Prostate gland (tissue), 2 donors: ENCODE measurements around the gene MEG3. TPM values are rescaled to one million over a fixed set of nuclear protein-coding genes. Genes with fewer than 3 reads are reported as not detected.

Experiments used
- DNase-seq: peaks from one replicate; pipeline ENCODE4 v3.0.0-alpha.2; 2019; ENCODE audit warnings: low spot score
- H3K27ac ChIP-seq, 2 donors: fragments of 200-600 bp; sonication (generic); 2 replicates each; pipeline ENCODE4 v1.5.1; 2017 to 2019
- H3K27me3 ChIP-seq: fragments of 200-600 bp; sonication (generic); replicated peaks from 2 replicates; pipeline ENCODE4 v1.5.1; 2019; ENCODE audit not compliant: insufficient read depth
- H3K36me3 ChIP-seq, 2 donors: fragments of 200-600 bp; sonication (generic); 1 replicate in 1 of 2; 2 replicates in 1 of 2; pipeline versions ENCODE4 v1.5.1 to v1.8.1; 2017 to 2019
- H3K4me1 ChIP-seq: fragments of 200-600 bp; sonication (generic); replicated peaks from 2 replicates; pipeline ENCODE4 v1.5.1; 2019
- H3K4me3 ChIP-seq, 2 donors: fragments of 200-600 bp; sonication (generic); 2 replicates each; pipeline ENCODE4 v1.5.1; 2017 to 2019
- H3K9me3 ChIP-seq: fragments of 200-600 bp; sonication (generic); 2 replicates; pipeline ENCODE4 v1.5.1; 2017
- POLR2A ChIP-seq: fragments of 450-650 bp; IDR thresholded peaks from one replicate; pipeline ENCODE4 v1.6.1; 2016; ENCODE audit warnings: antibody characterized with exemption, mild to moderate bottlenecking
- POLR2AphosphoS5 ChIP-seq: sonication (generic); formaldehyde crosslinking; IDR thresholded peaks from one replicate; pipeline ENCODE4 v1.6.1; 2017; ENCODE audit warnings: antibody characterized with exemption
- WGBS: methylation state at CpG from one replicate; pipeline ENCODE4 v1.1.5; 2018; 5-methylcytosine and 5-hydroxymethylcytosine counted together
- intact Hi-C: fragments of 100-400 bp; cut with DNase I; formaldehyde crosslinking; loops from one replicate; pipeline ENCODE4 v1.14.2; 2022
- total RNA-seq, 2 donors: library from RNA; depleted of rRNA; stranded (reverse); fragments of >200 nt; gene quantifications; one replicate each; pipeline ENCODE4 v1.1.0, GENCODE V29; 2016
- TF ChIP-seq, protein P1 (sequence below), 4 experiments: fragments of 200-600 bp in 2 of 4; fragments of 450-650 bp in 2 of 4; sonication (generic) in 2 of 4; IDR thresholded peaks; 1 replicate in 3 of 4; 2 replicates in 1 of 4; pipeline ENCODE4 v1.5.1; 2016 to 2019; ENCODE audit warnings: antibody characterized with exemption in 4 of 4, mild to moderate bottlenecking in 2 of 4, moderate library complexity in 2 of 4

The MEG3 gene
- total RNA-seq, 2 donors from 2014 or later = 21.9 to 135 TPM

DNA sequence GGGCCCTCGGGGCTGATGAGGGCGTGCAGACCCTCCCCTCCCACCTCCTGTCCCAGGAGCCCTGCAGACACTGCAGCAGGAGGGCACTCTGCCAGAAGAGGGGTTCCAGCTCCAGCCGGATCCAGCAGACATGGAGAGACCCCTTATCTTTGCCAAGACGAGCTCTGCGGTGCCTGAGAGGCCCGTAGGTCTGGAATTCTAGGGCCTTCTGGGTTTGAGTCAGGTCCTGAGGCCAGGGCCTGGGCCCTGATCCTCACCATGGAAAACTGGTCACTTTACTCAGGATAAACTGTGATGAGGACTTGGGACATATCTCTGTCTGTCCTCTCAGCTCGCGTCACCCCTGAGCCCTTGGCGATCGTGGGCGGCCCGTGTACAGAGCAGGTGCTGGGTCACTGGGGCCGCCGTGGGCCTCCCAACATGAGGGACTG lies 13.8 kb downstream of the MEG3 start:
- DNase-seq = no peak
- Histone ChIP-seq H3K9me3 (no peaks in the 10 kb centered on the region), H3K27me3 (no peaks in the 10 kb centered on the region), H3K27ac (no peak overlapping the region), H3K4me1 (no peaks in the 10 kb centered on the region), H3K4me3 (no peak overlapping the region), H3K36me3 (no peaks in the 10 kb centered on the region)
- intact Hi-C loops = no loop called here
- 65% methylated on average over 14 of the region's 14 CpGs for WGBS
- TF ChIP-seq, protein P1, sequence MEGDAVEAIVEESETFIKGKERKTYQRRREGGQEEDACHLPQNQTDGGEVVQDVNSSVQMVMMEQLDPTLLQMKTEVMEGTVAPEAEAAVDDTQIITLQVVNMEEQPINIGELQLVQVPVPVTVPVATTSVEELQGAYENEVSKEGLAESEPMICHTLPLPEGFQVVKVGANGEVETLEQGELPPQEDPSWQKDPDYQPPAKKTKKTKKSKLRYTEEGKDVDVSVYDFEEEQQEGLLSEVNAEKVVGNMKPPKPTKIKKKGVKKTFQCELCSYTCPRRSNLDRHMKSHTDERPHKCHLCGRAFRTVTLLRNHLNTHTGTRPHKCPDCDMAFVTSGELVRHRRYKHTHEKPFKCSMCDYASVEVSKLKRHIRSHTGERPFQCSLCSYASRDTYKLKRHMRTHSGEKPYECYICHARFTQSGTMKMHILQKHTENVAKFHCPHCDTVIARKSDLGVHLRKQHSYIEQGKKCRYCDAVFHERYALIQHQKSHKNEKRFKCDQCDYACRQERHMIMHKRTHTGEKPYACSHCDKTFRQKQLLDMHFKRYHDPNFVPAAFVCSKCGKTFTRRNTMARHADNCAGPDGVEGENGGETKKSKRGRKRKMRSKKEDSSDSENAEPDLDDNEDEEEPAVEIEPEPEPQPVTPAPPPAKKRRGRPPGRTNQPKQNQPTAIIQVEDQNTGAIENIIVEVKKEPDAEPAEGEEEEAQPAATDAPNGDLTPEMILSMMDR (IDR thresholded peaks at IDR 0.05) = no peak
- no peak for TF ChIP-seq POLR2A
- TF ChIP-seq POLR2AphosphoS5 = no peak

DNA sequence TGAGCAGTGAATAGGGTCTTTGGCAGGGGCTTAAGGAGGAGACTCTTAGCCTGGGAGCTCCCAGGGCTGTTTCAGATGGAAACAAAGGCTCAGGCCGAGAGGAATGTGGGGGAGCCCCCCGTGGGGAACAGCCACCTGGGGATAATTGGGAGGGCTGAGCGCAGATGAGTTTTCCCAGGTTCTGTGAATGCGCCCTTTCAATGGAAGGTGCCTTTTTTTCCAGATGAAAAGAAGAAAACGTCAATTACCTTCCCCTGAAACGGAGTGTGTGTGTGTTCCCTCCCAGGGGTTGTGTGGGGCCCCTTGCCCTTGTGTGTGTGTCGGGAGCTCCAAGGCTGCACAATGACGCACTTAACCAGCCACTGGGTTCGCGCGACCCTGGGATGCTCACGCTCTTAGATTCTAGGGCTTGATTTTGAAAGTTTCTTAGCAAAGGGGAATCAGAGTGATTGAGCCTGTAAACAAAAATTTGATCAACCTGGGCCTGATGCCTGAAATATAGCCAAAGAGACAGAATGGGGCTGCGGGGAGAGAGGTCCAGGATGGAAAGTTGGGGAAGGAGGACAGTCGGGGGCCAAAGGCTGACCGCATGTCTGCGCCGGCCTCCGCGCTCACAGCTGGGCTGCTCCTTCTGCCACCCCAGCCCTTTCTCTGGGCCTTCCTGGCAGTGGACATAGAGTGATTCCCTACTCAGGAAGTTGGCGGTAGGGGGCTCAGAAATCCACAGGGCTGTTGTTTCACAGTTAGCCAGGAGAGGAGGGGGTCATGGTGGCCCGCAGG lies 14.6 kb downstream of the MEG3 start:
- Histone ChIP-seq H3K4me1 (no peaks in the 10 kb centered on the region), H3K9me3 (no peaks in the 10 kb centered on the region), H3K36me3 (no peaks in the 10 kb centered on the region), H3K27me3 (no peaks in the 10 kb centered on the region), H3K27ac (no peak overlapping the region), H3K4me3 (no peak overlapping the region)
- WGBS = 90% methylated on average over 21 of the region's 21 CpGs
- intact Hi-C loops = no loop called here
- no peak for DNase-seq
- TF ChIP-seq POLR2A = no peak
- TF ChIP-seq, protein P1 (IDR thresholded peaks at IDR 0.05) = no peak
- no peak for TF ChIP-seq POLR2AphosphoS5

DNA sequence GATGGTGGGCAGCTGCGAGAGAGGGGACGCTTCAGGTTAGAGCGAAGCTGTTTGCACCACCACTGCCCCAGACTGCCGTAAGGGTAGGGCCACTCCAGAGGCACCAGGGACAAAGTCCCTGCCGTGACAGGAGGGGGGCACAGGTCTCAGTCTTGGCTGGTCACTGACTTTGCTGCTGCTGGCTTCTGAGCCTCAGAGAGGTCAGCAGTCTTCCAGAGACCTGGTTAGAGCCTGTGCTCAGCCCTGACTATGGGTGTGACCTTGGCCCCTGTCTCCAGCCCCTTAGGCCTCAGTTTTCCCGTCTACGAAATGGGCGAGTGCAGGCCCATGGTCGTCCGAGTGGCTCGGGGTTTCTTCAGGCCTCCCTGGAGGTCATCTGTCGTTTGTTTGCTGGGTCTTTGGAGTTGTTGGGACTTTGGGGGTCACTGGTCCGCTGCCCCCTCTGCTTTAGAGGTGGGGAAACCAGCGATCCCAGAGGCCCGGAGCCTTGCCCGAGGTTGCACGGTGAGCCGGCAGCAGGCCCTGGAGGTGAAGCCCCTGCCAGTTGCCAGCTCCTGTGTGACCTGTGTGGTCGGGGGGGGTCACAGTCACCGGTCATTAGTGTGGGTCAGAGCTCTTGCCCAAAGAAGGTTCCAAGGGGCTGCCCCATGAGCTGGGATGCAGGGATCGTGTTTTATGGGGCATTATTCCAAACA lies 15.3 kb downstream of the MEG3 start:
- H3K9me3 ChIP-seq = no peaks in the 10 kb centered on the region

DNA sequence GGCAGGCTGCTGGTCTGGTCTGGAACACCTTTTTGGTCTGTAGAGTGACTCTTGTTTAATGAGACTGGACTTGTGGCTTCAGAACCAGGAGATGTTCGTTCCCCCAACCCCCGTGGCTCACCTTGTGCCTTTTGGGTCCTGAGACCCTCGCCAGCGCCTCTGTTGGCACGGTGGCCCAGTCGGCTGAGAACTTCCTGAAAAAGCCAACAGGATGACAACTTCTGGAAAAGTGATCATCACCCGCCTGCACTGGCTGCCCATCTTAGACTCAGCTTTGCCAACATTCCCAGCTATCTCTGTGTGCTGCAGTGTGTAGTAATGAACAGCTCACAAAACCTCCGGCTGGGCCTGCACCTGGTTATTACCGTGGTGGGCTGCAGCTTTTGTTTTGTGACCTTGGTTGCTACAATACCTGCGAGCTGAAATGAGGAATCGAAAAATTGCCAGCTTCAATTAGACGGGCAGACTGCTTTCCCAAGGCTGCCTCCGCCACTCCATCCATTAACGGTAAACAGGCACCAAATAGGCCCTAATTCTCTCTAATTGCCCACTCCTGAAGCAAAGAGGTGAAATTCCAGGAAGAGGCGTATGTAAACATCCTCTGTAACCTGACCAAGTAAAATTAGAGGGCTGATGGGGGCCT lies 16.0 kb downstream of the MEG3 start:
- intact Hi-C loops = no loop called here
- no peak for DNase-seq
- TF ChIP-seq, protein P1 (IDR thresholded peaks at IDR 0.05) = no peak
- no peak for TF ChIP-seq POLR2AphosphoS5
- TF ChIP-seq POLR2A = no peak
- no peaks in the 10 kb centered on the region for H3K9me3 ChIP-seq
- no peaks in the 10 kb centered on the region for H3K27me3 ChIP-seq
- H3K4me3 ChIP-seq = no peak overlapping the region
- WGBS = 77% methylated on average over 15 of the region's 15 CpGs
- no peak overlapping the region for H3K27ac ChIP-seq
- no peaks in the 10 kb centered on the region for H3K4me1 ChIP-seq
- H3K36me3 ChIP-seq = no peaks in the 10 kb centered on the region

More for the DNA sequence above, 15.3 kb downstream of the MEG3 start:
- Histone ChIP-seq H3K27ac (no peak overlapping the region), H3K36me3 (no peaks in the 10 kb centered on the region), H3K27me3 (no peaks in the 10 kb centered on the region), H3K4me1 (no peaks in the 10 kb centered on the region), H3K4me3 (no peak overlapping the region)
- TF ChIP-seq, protein P1 (IDR thresholded peaks at IDR 0.05) = no peak
- no peak for TF ChIP-seq POLR2A
- no peak for TF ChIP-seq POLR2AphosphoS5
- 86% methylated on average over 16 of the region's 21 CpGs for WGBS
- DNase-seq = no peak
- intact Hi-C loops = no loop called here
